Panc1 (cell line): ENCODE results near the gene TANC1. TPM values are rescaled to one million over a fixed set of nuclear protein-coding genes. Genes with fewer than 3 reads are reported as not detected.
A peak's percentile ranks its signal among the peaks of the same experiment; 100 is the strongest.

Experiments
- ATAC-seq: fragments of 200-7000 bp; cut with Tn5 transposase; 2 replicates; pipeline ENCODE4 v1.9.1; 2020; ENCODE audit warnings: mild to moderate bottlenecking, moderate library complexity
- BruUV-seq: library from RNA; stranded (reverse); fragments of 400-500 nt; replicated peaks from 2 replicates; lab custom pipeline; 2021; lab: Mats Ljungman, UMichigan
- CTCF ChIA-PET: fragments of 300-600 bp; sonication (Branson Sonifier 250); formaldehyde crosslinking; loops from one replicate; lab custom pipeline; 2022; ENCODE audit warnings: antibody characterized with exemption; lab: Charles Lee
- POLR2A ChIA-PET: fragments of 300-600 bp; sonication (Branson Sonifier 250); formaldehyde crosslinking; loops from one replicate; lab custom pipeline; 2022; ENCODE audit warnings: antibody characterized with exemption; lab: Charles Lee
- DNase-seq: peaks from one replicate; pipeline ENCODE4 v3.0.0-alpha.2; 2010; ENCODE audit warnings: low read depth, low spot score
- H3K27ac ChIP-seq: 2 replicates; pipeline ENCODE4 v1.5.1; 2011; ENCODE audit warnings: mild to moderate bottlenecking, low read length, inconsistent platforms
- H3K27me3 ChIP-seq: fragments of 200-500 bp; sonication (Bioruptor generic); 2 replicates; pipeline ENCODE4 v1.6.0; 2014; ENCODE audit warnings: low read length, inconsistent platforms; ENCODE audit not compliant: control insufficient read depth, insufficient read depth
- H3K36me3 ChIP-seq: fragments of 200-500 bp; sonication (Bioruptor generic); 2 replicates; pipeline ENCODE4 v1.5.1; 2014; ENCODE audit warnings: inconsistent platforms, mild to moderate bottlenecking, low read length, moderate library complexity; ENCODE audit not compliant: control insufficient read depth, insufficient read depth
- H3K4me1 ChIP-seq: 2 replicates; pipeline ENCODE4 v1.5.1; 2011; ENCODE audit warnings: inconsistent platforms, mild to moderate bottlenecking, low read length, moderate library complexity; ENCODE audit not compliant: control insufficient read depth, insufficient read depth
- H3K4me3 ChIP-seq, 2 experiments: 2 replicates each; pipeline ENCODE4 v1.5.1; 2011 to 2012; ENCODE audit warnings: low read depth in 2 of 2, low read length in 2 of 2, mild to moderate bottlenecking in 2 of 2, inconsistent platforms in 1 of 2, moderate library complexity in 1 of 2
- H3K9me3 ChIP-seq: fragments of 200-500 bp; sonication (Bioruptor generic); 2 replicates; pipeline ENCODE4 v1.5.1; 2014; ENCODE audit warnings: low read depth, mild to moderate bottlenecking, inconsistent platforms, low read length, moderate library complexity; ENCODE audit not compliant: control insufficient read depth, insufficient read depth
- POLR2AphosphoS5 ChIP-seq: IDR thresholded peaks from 2 replicates; pipeline ENCODE4 v1.6.1; 2012; ENCODE audit warnings: mild to moderate bottlenecking, low read depth, low read length, moderate library complexity
- REST ChIP-seq, 2 experiments: IDR thresholded peaks; 2 replicates each; pipeline ENCODE4 v1.6.1; 2011 to 2012; ENCODE audit warnings: low read depth in 2 of 2, control low read depth in 1 of 2, low read length in 1 of 2, mild to moderate bottlenecking in 1 of 2, moderate library complexity in 1 of 2; ENCODE audit not compliant: insufficient read depth in 1 of 2
- SIN3A ChIP-seq: IDR thresholded peaks from 2 replicates; pipeline ENCODE4 v1.6.1; 2012; ENCODE audit warnings: low read depth, mild to moderate bottlenecking, low read length, moderate library complexity, borderline replicate concordance; ENCODE audit not compliant: insufficient read depth
- TCF7L2 ChIP-seq: IDR thresholded peaks from 2 replicates; pipeline ENCODE4 v1.6.1; 2011; ENCODE audit warnings: mild to moderate bottlenecking, low read depth, low read length, inconsistent platforms
- in situ Hi-C: cut with HindIII; loops from 2 replicates; pipeline ENCODE4 v1.10.0; 2016; ENCODE audit warnings: low sequenced_read_pairs, low pct_unique_long_range_greater_than_20kb
- intact Hi-C: fragments of 100-400 bp; cut with micrococcal nuclease; formaldehyde crosslinking; loops from one replicate; pipeline ENCODE4 v1.10.0; 2022; ENCODE audit not compliant: unreplicated experiment
- total RNA-seq: library from RNA; stranded (reverse); gene quantifications from one replicate; pipeline ENCODE4 v1.2.1, GENCODE V29; 2021; ENCODE audit not compliant: unreplicated experiment
- TF ChIP-seq, protein P1 (sequence below): fragments of 450-650 bp; IDR thresholded peaks from 2 replicates; pipeline ENCODE4 v1.5.1; 2017; ENCODE audit warnings: mild to moderate bottlenecking

Gene TANC1
- total RNA-seq, 1 experiment from 2014 or later = 44.3 TPM

DNA sequence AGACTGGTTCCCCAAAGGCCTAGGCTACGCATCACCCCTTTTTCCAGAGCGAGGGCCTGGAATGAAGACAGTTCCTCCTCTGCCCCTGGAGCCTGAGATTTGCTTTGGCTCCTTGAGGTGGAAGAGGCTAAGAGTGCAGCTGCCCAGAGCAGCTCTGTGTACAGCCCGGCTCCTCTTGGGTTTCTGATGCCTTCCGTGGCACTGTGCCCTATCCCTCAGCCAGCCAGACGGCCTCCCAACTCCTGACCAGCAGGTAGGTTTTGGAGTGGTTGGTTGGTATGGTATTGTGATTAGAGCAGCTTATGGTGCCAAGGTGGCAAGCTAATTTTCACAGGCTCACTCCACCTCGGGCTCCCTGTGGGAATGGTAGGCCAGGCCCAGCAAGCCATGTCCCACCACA, 112.2 kb downstream of the TANC1 start:
- no peak for ATAC-seq

DNA sequence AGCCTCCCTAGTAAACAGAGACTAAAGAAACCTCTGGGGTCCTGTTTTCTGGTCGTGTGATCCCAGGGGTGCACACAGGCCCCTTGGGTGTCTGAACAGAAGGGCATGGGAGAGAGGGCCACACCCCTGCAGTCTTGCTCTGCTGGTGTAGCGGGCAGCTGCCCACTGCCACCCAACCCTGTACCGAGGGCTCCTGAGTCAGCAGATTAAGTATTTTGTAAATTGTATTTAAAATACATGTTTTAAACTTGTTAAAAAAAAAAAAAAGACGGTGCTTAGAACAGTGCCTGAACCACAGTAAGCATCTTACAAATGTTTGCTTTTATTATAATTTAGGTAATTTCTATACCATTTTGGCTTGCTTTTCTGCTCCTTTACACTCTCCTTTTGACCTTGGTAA, 113.7 kb downstream of the TANC1 start:
- intact Hi-C loops = no loop called here
- H3K4me3 ChIP-seq = no peak overlapping the region
- ChIA-PET CTCF (no interaction called here), POLR2A (no interaction called here)
- H3K9me3 ChIP-seq = no peaks in the 10 kb centered on the region
- H3K4me1 ChIP-seq = peaks cover 33% of the 10 kb centered on the region
- in situ Hi-C loops = no loop called here
- no peaks in the 10 kb centered on the region for H3K36me3 ChIP-seq
- no peaks in the 10 kb centered on the region for H3K27me3 ChIP-seq
- BruUV-seq = no TSS peak
- peak overlapping the region; percentile 41; the same call in 1 of the 2 replicates for H3K27ac ChIP-seq
- DNase-seq = no peak
- TF ChIP-seq TCF7L2 (no peak), REST (IDR thresholded peaks at IDR 0.05; ENCODE audit: insufficient read depth in 1 of 2, low read depth in 2 of 2, low read length in 1 of 2) (no peak), POLR2AphosphoS5 (no peak), SIN3A (no peak)
- TF ChIP-seq, protein P1, sequence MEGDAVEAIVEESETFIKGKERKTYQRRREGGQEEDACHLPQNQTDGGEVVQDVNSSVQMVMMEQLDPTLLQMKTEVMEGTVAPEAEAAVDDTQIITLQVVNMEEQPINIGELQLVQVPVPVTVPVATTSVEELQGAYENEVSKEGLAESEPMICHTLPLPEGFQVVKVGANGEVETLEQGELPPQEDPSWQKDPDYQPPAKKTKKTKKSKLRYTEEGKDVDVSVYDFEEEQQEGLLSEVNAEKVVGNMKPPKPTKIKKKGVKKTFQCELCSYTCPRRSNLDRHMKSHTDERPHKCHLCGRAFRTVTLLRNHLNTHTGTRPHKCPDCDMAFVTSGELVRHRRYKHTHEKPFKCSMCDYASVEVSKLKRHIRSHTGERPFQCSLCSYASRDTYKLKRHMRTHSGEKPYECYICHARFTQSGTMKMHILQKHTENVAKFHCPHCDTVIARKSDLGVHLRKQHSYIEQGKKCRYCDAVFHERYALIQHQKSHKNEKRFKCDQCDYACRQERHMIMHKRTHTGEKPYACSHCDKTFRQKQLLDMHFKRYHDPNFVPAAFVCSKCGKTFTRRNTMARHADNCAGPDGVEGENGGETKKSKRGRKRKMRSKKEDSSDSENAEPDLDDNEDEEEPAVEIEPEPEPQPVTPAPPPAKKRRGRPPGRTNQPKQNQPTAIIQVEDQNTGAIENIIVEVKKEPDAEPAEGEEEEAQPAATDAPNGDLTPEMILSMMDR = no peak
- ATAC-seq = no peak

More for the DNA sequence above, 112.2 kb downstream of the TANC1 start:
- in situ Hi-C loops (no loop called here), intact Hi-C loops (no loop called here)
- TF ChIP-seq, protein P1 = no peak
- no peak for TF ChIP-seq TCF7L2
- no peak for TF ChIP-seq REST (IDR thresholded peaks at IDR 0.05; ENCODE audit: insufficient read depth in 1 of 2, low read depth in 2 of 2, low read length in 1 of 2)
- TF ChIP-seq POLR2AphosphoS5 = no peak
- TF ChIP-seq SIN3A = no peak
- no peak for DNase-seq
- Histone ChIP-seq H3K4me3 (no peak overlapping the region), H3K4me1 (peaks cover 34% of the 10 kb centered on the region), H3K27me3 (no peaks in the 10 kb centered on the region), H3K9me3 (no peaks in the 10 kb centered on the region), H3K36me3 (no peaks in the 10 kb centered on the region; the same call in 1 of the 2 replicates), H3K27ac (no peak overlapping the region)
- ChIA-PET POLR2A (no interaction called here), CTCF (no interaction called here)
- BruUV-seq = no TSS peak
